NK-92 (cell line): ENCODE data around the gene KIF6.
"Not testable (repeated sequence)": the region's sequence is repeated elsewhere in the genome, so short reads cannot be mapped to it uniquely, and the experiment has no call there.

ENCODE experiments used
- DNase-seq: peaks from one replicate; lab custom pipeline; 2025; ENCODE audit not compliant: unreplicated experiment; lab: John Stamatoyannopoulos, UW

KIF6 gene

DNA sequence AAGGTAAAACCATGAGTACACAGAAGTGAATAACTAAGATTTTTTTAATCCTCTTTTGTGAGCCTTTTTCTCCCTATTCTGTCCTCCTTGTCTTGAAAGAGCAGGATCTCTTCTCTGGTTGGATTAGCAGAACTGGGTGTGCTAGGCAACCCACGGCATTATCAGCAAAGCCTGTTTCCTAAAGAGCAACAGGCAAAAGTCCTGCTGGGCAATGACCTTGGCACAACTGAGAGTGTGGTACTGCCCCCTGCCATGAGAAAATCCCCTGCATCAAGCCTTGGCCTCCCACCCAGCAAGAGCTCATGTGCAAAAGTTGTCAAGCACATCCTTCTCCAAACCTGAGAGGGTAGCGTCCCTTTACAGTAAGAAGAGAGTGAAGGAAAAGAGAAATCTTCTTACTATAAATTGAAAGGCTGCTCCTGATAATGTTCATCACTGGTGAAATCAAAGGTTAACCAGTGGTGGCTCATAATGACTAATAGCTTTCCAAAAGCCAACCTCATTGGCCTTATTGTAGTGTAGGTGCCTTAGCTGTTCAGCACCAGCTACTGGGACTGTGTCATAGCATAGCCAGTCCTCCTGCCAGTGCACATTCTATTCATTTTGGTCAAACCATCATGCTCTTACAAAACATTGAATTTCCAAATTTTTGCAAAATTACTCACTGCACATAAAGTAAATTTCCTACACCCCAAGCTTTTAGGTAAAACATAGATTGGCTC lies 17.1 kb downstream of the KIF6 start:
- no peak for DNase-seq

DNA sequence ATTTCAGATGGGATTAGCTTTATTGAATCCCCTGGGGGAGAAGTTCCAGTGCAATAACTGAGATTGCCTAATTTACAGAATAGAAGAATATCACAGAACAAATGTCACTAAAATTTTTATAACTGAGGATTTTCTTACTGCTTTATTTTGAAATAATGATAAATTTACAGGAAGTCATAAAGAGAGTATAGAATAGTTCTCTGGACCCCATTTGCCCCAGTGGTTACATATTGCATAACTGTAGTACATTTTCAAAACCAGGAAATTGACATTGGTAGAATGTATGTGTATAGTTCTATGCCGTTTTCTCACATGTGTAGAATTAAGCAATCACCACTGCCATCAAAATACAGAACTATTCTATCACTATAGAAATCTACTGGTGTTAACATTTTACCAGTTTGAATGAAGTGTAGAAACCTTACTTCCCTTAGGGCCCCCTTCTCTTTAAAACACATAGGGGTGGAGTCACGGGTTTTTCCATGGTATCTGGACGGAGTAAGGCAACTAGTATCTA lies 18.3 kb downstream of the KIF6 start:
- DNase-seq = no peak

DNA sequence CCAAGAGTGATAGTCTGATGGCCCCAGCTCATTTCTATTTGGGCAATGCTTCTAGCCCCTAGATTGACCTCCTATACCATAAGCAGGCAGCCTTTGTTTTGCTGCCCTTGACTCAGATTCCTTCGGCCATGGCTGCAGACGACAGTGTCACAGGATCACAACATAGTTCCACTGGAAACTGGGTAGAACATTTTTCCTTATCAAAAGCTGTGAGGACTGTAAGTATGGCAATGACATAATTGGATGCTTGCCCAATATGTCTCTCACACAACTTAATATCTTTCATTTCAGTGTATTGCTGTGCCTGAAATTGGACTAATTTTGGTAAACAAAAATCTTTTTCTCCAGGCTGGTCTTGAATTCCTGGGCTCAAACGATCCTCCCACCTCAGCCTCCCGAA lies 22.9 kb downstream of the KIF6 start:
- DNase-seq = no peak

DNA sequence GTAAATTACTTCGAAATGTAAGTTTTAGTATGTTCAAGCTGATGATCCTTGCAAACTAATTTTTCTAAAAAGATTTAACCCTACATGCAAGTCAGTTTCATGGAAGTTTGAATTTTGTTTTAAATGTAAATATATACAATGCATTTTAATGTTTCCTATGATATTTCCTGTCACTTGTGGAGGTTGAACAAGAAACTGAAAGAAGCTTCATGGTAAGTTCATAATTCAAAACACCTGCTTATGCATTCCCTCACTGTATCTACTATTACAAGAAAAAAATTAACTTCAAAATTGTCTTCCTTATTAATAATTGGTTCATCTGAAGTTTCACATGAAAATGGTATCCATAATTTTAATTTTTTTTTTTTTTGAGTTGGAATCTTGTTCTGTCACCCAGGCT lies 24.8 kb downstream of the KIF6 start:
- DNase-seq = no peak

DNA sequence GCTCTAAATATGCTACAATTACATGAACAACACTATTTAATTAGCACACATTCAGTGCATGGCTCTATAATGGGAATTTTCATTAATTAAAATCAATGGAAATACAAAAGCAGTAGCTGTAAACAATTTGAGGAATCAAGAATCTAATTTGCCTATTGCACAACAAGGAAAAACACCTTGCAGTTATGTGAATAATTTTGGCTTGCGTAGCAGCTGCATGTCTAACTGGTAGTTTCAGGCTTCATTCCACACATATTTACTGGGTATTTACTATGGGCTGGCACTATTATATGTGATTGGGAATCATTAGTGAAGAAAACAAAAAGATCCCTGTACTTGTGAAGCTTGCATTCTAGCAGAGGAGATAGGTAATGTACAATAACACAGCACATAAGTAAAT lies 26.4 kb downstream of the KIF6 start:
- no peak for DNase-seq

DNA sequence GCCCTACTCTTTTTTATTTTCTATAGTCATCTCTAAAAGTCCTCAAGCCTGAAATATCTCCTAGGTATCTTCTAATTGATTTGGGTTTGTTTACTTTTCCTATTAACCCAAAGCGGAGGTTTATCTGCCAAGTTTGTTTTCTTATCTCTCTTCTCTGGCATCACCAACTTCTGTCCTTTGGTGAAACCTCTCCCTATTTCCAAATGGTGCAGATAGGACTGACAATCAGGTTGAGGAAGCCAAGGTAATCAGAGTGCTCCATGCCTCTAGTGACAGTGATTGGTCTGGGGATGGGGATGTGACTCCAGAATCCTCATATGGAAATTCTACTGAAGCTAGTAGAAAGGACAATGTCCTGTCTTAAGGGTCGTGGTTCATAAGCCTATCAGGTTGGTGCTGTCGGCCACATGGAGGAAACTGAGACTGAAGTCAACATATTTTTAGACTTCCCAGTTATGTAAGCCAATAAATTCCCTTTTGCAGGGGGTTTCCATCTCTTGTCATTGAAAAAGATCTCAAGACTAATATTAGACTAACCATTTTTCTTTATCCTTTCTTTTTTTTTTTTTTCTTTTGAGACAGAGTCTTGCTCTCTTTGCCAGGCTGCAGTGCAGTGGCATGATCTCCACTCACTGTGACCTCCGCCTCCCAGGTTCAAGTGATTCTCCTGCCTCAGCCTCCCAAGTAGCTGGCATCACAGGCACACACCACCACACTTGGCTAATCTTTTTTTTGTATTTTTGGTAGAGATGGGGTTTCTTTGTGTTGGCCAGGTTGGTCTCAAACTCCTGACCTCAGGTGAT lies 28.0 kb downstream of the KIF6 start:
- no peak for DNase-seq

DNA sequence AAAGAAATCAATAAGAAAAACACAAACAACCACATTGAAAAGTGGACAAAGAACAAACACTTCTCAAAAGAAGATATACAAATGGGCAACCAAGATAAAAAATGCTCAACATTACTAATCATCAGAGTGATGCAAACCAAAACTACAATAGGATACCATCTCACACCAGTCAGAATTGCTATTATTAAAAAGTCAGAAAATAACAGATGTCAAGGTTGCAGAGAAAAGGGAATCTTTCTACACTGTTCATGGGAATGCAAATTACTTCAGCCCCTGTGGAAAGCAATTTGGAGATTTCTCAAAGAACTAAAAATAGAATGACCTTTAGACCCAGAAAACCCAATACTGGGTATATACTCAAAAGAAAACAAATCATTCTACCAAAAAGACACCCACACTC lies 29.8 kb downstream of the KIF6 start:
- no peak for DNase-seq

DNA sequence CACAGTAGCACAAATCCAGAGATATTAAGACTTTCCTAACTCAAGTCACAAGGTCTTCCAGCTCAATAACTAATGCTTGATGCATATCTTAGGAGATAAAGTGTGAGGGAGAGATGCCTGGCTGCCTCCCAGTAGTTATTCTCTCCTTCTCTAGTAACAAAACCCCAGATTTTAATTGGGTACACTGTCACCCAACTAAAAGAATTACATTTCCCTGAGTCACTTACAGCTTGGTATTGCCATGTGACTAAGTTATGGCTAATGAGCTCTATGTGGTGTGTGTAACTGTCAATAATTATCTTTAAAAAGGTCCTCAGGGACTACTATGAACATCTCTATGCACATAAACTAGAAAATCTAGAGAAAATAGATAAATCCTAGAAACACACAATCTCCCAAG lies 32.0 kb downstream of the KIF6 start:
- DNase-seq = no peak

DNA sequence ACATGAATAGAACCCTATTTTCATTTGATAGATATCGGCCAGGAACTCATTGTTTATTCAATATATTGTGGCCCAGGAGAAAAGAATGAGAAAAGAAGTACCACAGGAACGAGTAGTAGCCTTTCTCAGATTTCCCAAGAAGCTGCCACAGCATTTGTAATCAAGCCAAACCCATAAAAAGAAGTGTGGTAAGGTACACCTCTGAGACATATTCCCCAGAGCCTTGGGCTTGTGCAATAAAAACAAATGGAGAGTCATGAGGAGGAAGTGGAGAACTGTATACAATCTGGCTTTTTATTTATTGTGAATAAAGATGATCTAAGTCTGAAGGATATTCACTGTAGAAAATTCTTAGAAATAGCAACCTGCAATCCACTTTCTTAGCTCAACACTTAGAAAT lies 36.7 kb downstream of the KIF6 start:
- DNase-seq = no peak

DNA sequence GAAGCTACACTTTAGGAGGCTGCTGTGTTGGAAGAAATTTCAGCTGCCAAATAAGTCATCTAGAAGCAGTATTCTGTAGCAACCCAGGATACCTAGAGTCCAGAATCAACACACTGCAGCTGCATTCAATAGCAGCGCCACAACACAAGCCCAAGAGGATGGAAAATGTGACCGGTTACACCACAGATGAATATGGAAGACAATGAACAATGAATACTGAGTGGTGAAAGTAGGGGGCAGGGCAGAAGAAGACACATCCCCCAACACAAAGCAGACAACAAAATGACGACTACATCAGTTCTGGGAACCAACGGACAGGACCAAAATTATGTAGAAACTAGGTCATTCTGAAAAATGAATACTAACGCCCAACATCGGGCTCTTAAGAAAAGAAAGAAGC lies 38.2 kb downstream of the KIF6 start:
- DNase-seq = no peak

DNA sequence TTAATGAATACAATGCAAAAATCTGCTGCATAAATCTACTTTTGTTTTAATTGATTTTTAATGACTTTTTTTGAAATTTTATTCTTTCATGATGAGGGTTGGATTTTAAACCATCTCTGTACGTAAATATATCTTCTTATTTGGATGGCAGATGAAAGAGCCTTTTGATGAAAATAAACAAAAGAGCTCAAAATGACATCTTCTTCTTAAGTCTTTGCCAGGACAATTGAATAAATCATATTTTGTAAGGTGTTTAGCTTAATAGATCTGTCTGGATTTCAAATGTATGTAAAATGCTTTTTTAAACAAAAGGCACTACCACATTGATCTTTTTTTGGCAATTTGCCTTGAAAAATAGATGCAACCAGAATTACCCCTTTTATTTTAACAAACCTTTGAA lies 39.3 kb downstream of the KIF6 start:
- no peak for DNase-seq

DNA sequence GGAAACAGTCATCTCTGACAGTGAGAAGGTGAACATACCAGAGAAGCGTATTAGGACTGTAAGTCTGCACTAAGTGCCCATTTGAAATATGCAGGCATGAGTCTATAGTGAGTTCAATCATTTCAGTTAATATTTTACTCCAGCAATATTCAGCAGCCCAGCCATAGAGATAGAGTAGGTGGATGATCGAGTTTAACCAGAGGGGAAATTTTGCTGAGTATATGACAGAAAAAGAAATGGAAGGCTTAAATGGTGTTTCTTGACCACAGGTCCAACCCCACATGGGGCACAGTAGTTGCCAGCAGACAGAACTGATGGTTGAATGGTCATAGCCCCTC lies 39.8 kb downstream of the KIF6 start:
- no peak for DNase-seq

DNA sequence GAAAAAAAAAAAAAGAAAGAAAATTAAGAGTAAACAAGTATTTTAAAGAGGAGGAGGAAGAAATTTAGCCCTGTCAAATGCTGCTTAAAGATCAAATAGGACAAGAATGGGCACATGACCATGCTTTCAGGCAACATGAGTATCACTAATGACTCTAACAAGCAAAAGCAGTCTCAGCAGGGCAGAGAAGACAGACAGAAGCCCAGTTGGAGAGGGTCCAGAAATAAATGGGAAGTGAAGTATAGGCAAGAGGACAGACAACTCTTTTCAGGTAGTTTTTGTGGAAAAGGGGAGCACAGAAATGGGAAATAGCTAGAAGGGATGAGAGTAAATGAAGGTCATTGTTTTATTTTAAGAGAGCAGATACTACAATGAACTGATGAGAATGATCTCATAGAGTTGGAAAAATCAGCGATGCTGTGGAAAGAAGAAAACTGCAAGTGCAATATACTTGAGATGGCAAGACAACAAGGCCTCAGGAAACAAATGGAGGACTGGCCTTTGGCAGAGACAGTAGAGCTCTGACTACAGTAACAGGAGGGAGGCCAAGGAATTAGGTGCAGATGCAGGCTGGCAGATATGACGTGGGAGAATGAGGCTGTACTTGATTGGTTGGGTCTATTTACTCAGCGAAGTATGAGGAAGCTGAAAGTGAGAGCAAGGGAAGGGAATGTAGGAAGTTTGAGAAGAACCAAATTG lies 40.3 kb downstream of the KIF6 start:
- DNase-seq = no peak

DNA sequence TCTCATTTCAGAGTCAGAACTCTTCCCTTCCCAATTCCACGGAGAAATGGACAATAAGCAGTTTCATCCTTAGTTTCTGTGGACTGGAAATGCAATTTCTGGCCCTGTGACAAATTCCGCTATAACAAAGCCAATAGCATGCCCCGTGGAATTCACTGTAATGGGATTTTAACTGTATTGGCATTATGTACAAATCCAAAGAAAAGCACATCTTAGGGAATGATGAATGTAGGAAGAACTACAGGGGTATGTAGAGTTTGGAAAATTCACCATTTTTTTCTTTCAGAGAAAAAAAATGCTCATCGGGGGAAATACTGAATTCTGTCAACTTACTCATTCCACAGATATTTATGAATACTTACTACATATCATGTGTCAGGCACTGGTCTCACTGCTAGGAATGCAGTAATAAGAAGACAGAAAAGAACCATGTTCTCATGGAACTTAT lies 43.5 kb downstream of the KIF6 start:
- DNase-seq = no peak

DNA sequence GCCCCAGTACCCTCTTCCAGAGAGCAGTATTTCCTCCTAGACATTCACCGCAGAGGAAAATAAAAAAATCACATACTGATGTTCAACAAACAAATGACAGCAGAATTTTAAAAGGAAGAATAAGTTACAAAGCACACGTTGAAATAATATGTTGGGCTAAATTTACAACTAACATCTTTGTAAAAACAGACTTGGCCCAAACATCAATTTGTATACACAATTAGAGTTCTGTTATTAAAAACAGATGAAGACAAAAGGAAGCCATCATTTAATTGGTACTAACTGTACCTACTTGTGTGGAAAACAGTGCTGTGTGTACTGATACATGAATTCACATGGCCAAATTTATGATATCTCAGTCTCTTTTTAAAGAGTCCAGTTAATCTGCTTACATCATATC lies 46.3 kb downstream of the KIF6 start:
- DNase-seq = no peak

DNA sequence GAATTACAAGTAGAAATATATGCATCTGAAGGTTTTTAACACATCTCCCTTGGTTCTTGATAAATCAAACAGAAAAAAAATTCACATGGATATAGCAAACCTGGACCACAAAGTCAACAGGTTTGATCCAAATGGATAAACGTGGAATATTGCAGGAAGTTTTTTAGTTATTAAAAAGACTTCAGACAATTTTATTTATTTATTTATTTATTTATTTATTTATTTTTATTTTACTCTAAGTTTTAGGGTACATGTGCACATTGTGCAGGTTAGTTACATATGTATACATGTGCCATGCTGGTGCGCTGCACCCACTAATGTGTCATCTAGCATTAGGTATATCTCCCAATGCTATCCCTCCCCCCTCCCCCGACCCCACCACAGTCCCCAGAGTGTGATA lies 47.9 kb downstream of the KIF6 start:
- DNase-seq = not testable (repeated sequence)

DNA sequence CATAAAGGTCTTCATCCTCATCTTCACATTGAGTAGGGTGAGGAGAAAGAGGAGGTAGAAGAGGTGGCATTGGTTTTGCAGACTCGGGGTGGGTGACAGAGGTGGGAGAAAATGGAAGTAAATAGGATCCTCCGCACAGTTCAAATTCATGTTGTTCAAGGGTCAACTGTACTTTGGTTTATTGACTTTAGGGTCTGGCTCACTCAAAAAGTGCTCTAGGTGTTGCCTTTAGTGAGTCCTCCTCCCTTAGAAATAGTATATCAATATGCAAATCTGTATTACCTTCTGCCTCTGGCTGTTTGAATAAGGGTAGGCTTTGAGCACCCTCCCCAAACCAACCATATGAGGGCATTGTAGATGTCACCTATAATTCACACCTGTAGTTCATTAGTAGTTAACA lies 54.7 kb downstream of the KIF6 start:
- no peak for DNase-seq

DNA sequence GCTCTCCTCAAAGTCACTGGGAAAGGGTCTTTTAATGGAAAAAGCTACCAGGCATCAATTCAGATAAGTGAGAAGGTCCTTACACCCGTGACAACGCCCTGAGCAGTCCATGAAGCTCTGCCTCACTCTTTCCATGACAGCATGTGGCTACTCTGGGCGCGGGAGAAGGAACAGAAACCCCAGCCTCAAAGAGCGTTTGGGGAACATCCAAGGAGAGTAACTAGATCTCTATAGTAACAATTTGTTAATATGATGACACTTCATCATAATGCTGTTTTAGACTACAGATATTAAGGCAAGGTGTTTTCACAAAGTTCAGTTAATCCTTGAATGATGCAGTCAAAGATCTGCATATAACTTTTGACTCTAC lies 55.2 kb downstream of the KIF6 start:
- DNase-seq = no peak

DNA sequence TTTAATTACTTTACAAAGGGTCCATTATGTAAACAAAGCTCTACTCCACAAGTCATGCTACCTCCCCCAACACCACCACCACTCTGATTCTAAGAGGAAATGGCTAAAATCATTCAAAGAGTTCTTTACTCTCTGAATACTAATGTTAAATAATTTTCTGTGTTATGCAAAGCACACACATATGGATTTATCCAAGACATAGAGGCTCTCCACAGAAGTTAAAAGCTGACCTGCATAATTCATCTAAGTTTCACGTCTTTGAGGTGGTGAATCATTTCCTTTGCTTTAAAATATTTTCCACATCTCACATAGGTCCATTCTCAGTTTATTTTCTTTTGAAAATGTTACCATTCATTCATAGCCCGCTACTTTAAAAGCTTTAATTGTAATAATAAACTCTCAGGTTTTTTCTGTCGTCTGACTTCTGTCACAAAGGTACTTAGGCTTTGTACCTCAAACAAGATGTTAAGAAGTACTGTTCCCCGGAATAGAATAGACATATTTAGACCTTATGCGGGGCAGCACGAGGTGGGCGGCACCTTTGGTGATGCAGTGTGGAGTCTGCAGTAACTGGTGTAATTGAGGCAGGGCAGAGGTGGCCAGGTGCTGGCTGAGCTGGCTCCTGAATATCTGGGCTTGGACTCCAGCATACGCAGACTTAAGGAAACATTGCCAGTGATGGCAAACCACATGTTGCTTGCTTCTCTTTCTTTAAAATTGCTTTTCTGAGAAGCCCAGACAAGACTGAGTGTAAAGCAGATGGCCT lies 55.8 kb downstream of the KIF6 start:
- DNase-seq = no peak

DNA sequence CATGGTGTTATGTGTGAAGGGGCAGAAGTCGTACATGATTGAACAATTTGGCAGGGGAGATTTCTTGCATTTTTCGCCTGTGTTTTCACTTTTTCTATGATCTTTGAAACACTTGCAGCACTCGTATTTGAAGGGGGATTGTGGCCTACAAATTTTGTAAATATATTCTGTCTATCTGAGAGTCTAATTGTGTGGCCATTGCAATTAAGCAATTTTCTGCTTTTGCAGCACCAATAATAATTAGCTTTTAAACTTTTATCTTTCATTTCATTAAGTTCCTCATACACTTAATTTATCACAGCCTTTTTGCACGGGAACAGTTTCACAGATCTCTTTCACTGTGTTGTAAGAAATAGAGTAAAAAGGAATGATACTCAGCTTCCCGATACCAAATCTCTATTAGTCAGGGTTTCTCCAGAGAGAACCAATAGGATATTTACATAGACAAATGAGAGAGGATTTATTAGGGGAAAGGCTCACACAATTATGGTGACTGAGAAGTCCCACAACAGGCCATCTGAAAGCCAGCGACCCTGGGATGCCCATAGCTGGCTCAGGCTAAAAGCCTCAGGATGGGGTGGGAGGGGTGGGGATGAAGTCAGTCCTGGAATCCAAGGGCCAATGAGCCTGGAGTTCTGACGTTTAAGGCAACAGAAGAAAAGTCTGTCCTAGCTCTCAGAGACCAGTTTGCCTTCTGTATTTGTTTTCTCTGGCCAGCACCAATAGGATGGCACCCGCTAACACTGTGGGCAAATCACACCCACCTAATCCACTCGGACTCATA lies 58.3 kb downstream of the KIF6 start:
- DNase-seq = no peak

DNA sequence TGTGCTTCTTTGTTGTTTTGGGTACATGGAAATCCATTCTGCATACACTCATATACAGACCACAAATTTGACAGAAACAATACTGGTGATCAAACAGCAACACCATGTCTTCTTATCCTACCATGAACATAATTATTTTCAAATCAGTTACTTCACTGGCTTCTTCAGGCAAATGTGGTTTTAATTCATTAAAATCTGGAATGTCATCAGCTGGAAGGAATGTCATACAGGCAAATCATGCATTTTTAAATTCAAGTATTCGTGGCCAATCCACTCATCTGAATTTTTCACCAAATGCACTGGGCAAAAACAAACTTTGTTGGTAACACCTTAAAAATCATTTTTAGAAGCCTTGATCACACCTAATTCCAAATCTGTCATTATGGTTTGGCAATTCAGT lies 59.3 kb downstream of the KIF6 start:
- DNase-seq = no peak
